Osteocyte (in vitro differentiated cells): ENCODE data around the gene MARS2. TPM values are rescaled to one million over a fixed set of nuclear protein-coding genes. Genes with fewer than 3 reads are reported as not detected.
"Not testable (repeated sequence)": the region's sequence is repeated elsewhere in the genome, so short reads cannot be mapped to it uniquely, and the experiment has no call there.

ENCODE experiments used
- DNase-seq: peaks from one replicate; pipeline ENCODE4 v3.0.0; 2021; ENCODE audit warnings: mixed read lengths; ENCODE audit not compliant: unreplicated experiment; ENCODE audit errors: extremely low spot score
- H3K27ac Mint-ChIP-seq: one replicate; pipeline ENCODE4 v1.8.0; 2021; ENCODE audit warnings: mild to moderate bottlenecking, mixed read lengths; ENCODE audit not compliant: unreplicated experiment
- H3K27me3 Mint-ChIP-seq: one replicate; pipeline ENCODE4 v1.8.0; 2021; ENCODE audit warnings: mixed read lengths; ENCODE audit not compliant: unreplicated experiment
- H3K36me3 Mint-ChIP-seq: one replicate; pipeline ENCODE4 v1.8.0; 2021; ENCODE audit warnings: mixed read lengths; ENCODE audit not compliant: unreplicated experiment
- H3K4me1 Mint-ChIP-seq: one replicate; pipeline ENCODE4 v1.8.0; 2021; ENCODE audit warnings: mixed read lengths; ENCODE audit not compliant: unreplicated experiment
- H3K4me3 Mint-ChIP-seq: one replicate; pipeline ENCODE4 v1.8.0; 2021; ENCODE audit warnings: mild to moderate bottlenecking, moderate library complexity, mixed read lengths; ENCODE audit not compliant: unreplicated experiment
- H3K9me3 Mint-ChIP-seq: one replicate; pipeline ENCODE4 v1.8.0; 2021; ENCODE audit warnings: mixed read lengths; ENCODE audit not compliant: unreplicated experiment
- total RNA-seq: library from RNA; stranded (reverse); gene quantifications from 2 replicates; pipeline ENCODE4 v1.2.1, GENCODE V29; 2021
- TF ChIP-seq, protein P1 (sequence below): fragments of 200-600 bp; sonication (generic); IDR thresholded peaks from 2 replicates; pipeline ENCODE4 v1.5.0; 2021; ENCODE audit warnings: antibody characterized with exemption, mild to moderate bottlenecking, moderate library complexity

Gene MARS2
- total RNA-seq, 1 donor from 2014 or later, result 3.8 TPM

DNA sequence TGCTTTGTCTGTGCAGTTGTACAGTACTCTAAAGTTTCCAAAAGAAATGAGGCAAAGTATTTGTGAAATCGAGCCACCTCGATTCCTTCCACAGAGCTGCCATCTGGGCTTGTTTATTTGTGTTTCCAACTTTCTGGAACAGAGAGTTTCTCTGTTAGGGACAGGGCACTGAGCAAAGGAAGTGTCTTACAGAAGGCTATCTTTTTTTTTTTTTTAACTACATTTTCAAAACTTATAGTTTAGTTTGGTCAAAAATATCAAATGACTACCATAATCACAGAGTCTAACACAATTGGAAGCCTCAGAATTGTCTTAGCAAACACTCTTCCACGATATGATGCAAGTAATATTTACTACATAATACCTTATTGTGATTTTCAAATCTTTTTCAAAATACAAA, 30.6 kb upstream of the MARS2 start:
- TF ChIP-seq, protein P1, sequence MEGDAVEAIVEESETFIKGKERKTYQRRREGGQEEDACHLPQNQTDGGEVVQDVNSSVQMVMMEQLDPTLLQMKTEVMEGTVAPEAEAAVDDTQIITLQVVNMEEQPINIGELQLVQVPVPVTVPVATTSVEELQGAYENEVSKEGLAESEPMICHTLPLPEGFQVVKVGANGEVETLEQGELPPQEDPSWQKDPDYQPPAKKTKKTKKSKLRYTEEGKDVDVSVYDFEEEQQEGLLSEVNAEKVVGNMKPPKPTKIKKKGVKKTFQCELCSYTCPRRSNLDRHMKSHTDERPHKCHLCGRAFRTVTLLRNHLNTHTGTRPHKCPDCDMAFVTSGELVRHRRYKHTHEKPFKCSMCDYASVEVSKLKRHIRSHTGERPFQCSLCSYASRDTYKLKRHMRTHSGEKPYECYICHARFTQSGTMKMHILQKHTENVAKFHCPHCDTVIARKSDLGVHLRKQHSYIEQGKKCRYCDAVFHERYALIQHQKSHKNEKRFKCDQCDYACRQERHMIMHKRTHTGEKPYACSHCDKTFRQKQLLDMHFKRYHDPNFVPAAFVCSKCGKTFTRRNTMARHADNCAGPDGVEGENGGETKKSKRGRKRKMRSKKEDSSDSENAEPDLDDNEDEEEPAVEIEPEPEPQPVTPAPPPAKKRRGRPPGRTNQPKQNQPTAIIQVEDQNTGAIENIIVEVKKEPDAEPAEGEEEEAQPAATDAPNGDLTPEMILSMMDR, result no peak
- no peak for DNase-seq
- Mint-ChIP-seq H3K27ac (peak overlapping the region; percentile 98), H3K36me3 (peaks cover 17% of the 10 kb centered on the region), H3K27me3 (no peaks in the 10 kb centered on the region), H3K9me3 (peaks cover 17% of the 10 kb centered on the region), H3K4me1 (peaks cover 44% of the 10 kb centered on the region), H3K4me3 (peak overlapping the region; percentile 80)

- H3K4me3 Mint-ChIP-seq, result peak within 1 kb of the TSS; percentile 80
- TF ChIP-seq, protein P1, result no peak
- H3K9me3 Mint-ChIP-seq, result peaks cover 11% of the 10 kb centered on the region
- peak within 1 kb of the TSS; percentile 98 for H3K27ac Mint-ChIP-seq
- peaks cover 17% of the 10 kb centered on the region for H3K36me3 Mint-ChIP-seq
- DNase-seq, result no peak
- H3K4me1 Mint-ChIP-seq, result peaks cover 44% of the 10 kb centered on the region
- H3K27me3 Mint-ChIP-seq, result no peaks in the 10 kb centered on the region
These were observed 29.9 kb upstream of the MARS2 start, which contains the start of gene RFTN2 for GRCh38 chr2:197675246-197675645. Gene RFTN2 (minus strand): TSS chr2:197675587. CDS start chr2:197675458, 129 bp downstream.

GRCh38 chr2:197675711-197676188, 29.4 kb upstream of the MARS2 start:
- H3K36me3 Mint-ChIP-seq, result peaks cover 12% of the 10 kb centered on the region
- peaks cover 42% of the 10 kb centered on the region for H3K4me1 Mint-ChIP-seq
- H3K4me3 Mint-ChIP-seq, result peak overlapping the region; percentile 80
- no peak for DNase-seq
- peaks cover 7% of the 10 kb centered on the region for H3K9me3 Mint-ChIP-seq
- TF ChIP-seq, protein P1, result no peak
- no peaks in the 10 kb centered on the region for H3K27me3 Mint-ChIP-seq
- peak overlapping the region; percentile 98 for H3K27ac Mint-ChIP-seq

DNA sequence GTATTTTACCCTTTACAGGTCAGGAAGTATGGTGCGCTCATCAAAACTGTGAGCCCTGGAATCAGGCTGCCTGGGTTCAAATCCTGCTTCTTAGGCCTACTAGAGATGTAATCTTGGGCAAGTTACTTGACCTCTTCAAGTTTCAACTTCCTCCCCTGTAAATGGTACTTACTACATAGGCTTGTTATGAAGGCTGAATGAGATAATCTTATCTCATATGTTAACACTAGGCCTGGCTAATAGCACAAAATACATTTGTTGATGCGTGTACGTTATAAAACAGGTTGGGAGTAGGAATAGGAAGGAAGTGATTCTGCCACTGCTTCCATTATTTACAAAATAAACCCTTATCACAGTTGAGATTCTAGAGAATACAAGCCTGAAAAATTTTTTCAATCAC, 28.1 kb upstream of the MARS2 start:
- Mint-ChIP-seq H3K27ac (no peak overlapping the region), H3K36me3 (peaks cover 3% of the 10 kb centered on the region), H3K27me3 (peaks cover under 1% of the 10 kb centered on the region), H3K9me3 (no peaks in the 10 kb centered on the region), H3K4me3 (no peak overlapping the region), H3K4me1 (peaks cover 35% of the 10 kb centered on the region)
- DNase-seq, result no peak
- TF ChIP-seq, protein P1, result no peak

DNA sequence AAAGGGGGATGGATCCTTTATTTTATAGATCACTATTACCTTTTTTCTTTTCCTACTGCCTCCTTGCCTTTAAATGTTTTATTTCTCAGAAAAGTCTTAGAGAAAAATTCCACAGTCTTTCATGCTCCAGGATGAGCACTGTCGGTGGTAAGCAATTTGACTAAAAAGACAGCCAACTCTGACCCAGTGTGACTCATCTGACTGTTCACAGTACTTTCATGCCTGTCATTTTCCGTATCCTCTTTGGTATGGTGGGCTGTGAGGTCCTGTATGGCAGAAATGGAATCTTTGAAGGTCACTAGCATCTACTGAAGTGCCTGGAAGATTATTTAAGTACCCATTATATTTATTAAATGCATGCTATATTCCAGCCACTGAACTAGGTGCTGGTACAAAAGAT, 27.7 kb upstream of the MARS2 start:
- no peak for DNase-seq
- H3K4me1 Mint-ChIP-seq, result peaks cover 31% of the 10 kb centered on the region
- no peak overlapping the region for H3K27ac Mint-ChIP-seq
- TF ChIP-seq, protein P1, result no peak
- H3K9me3 Mint-ChIP-seq, result no peaks in the 10 kb centered on the region
- no peaks in the 10 kb centered on the region for H3K36me3 Mint-ChIP-seq
- H3K27me3 Mint-ChIP-seq, result peaks cover 4% of the 10 kb centered on the region
- H3K4me3 Mint-ChIP-seq, result no peak overlapping the region

- not testable (repeated sequence) for DNase-seq, H3K4me1 Mint-ChIP-seq, H3K9me3 Mint-ChIP-seq, H3K27me3 Mint-ChIP-seq, H3K4me3 Mint-ChIP-seq, H3K36me3 Mint-ChIP-seq, H3K27ac Mint-ChIP-seq
These were observed 10.0 kb upstream of the MARS2 start for GRCh38 chr2:197695206-197695605.

GRCh38 chr2:197695971-197696370, 9.2 kb upstream of the MARS2 start:
- not testable (repeated sequence) for H3K4me3 Mint-ChIP-seq, H3K36me3 Mint-ChIP-seq, H3K9me3 Mint-ChIP-seq, H3K4me1 Mint-ChIP-seq, H3K27me3 Mint-ChIP-seq, H3K27ac Mint-ChIP-seq, DNase-seq

DNA sequence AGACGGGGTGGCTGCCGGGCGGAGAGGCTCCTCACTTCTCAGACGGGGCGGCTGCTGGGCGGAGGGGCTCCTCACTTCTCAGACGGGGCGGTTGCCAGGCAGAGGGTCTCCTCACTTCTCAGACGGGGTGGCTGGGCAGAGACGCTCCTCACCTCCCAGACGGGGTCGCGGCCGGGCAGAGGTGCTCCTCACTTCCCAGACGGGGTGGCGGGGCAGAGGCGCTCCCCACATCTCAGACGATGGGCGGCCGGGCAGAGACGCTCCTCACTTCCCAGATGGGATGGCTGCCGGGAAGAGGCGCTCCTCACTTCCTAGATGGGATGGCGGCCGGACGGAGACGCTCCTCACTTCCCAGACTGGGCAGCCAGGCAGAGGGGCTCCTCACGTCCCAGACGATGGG, 8.6 kb upstream of the MARS2 start:
- not testable (repeated sequence) for H3K36me3 Mint-ChIP-seq, H3K27ac Mint-ChIP-seq, H3K27me3 Mint-ChIP-seq, H3K9me3 Mint-ChIP-seq, DNase-seq, H3K4me1 Mint-ChIP-seq, H3K4me3 Mint-ChIP-seq
